Measurements from ENCODE around the gene GHR.

GHR gene

DNA sequence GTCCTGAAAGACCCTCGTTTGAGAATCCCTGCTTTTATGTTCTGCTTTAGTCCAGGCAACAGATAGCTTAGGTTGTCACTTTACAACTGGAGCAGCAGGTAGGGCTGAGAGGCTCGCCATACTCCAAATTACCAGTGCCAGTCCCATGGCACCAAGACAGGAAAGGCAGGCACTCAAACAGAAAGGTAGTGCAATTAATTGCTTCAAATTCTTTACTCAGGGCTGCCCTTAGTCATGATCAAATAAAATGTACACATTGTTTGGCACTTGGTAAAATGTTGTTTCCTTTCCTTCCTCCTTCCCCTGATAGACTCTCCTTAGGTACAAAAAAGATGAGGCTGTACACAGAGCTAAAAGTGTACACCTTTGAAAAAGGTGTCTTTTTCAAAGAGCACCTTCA lies 217.6 kb downstream of the GHR start:
- TF ChIP-seq, protein P1, sequence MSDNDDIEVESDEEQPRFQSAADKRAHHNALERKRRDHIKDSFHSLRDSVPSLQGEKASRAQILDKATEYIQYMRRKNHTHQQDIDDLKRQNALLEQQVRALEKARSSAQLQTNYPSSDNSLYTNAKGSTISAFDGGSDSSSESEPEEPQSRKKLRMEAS (IDR thresholded peaks at IDR 0.05): no peak
- TF ChIP-seq CREB1 (IDR thresholded peaks at IDR 0.05; ENCODE audit: low read depth): no peak
- TF ChIP-seq FOXM1 (IDR thresholded peaks at IDR 0.05; ENCODE audit: borderline replicate concordance, low read depth): no peak
- TF ChIP-seq, protein P2, sequence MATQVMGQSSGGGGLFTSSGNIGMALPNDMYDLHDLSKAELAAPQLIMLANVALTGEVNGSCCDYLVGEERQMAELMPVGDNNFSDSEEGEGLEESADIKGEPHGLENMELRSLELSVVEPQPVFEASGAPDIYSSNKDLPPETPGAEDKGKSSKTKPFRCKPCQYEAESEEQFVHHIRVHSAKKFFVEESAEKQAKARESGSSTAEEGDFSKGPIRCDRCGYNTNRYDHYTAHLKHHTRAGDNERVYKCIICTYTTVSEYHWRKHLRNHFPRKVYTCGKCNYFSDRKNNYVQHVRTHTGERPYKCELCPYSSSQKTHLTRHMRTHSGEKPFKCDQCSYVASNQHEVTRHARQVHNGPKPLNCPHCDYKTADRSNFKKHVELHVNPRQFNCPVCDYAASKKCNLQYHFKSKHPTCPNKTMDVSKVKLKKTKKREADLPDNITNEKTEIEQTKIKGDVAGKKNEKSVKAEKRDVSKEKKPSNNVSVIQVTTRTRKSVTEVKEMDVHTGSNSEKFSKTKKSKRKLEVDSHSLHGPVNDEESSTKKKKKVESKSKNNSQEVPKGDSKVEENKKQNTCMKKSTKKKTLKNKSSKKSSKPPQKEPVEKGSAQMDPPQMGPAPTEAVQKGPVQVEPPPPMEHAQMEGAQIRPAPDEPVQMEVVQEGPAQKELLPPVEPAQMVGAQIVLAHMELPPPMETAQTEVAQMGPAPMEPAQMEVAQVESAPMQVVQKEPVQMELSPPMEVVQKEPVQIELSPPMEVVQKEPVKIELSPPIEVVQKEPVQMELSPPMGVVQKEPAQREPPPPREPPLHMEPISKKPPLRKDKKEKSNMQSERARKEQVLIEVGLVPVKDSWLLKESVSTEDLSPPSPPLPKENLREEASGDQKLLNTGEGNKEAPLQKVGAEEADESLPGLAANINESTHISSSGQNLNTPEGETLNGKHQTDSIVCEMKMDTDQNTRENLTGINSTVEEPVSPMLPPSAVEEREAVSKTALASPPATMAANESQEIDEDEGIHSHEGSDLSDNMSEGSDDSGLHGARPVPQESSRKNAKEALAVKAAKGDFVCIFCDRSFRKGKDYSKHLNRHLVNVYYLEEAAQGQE (IDR thresholded peaks at IDR 0.05; ENCODE audit: low read depth): no peak
- no peak for TF ChIP-seq TAF1 (IDR thresholded peaks at IDR 0.05; ENCODE audit: low read depth)
- TF ChIP-seq RAD21 (IDR thresholded peaks at IDR 0.05; ENCODE audit: low read depth): no peak
- no peak for TF ChIP-seq YY1 (IDR thresholded peaks at IDR 0.05; ENCODE audit: low read depth)
- no peak for TF ChIP-seq EGR1 (IDR thresholded peaks at IDR 0.05)
- TF ChIP-seq EP300 (IDR thresholded peaks at IDR 0.05; ENCODE audit: borderline replicate concordance): no peak
- TF ChIP-seq NFIC (IDR thresholded peaks at IDR 0.05): no peak
- no peak for TF ChIP-seq TEAD4 (IDR thresholded peaks at IDR 0.05)
- TF ChIP-seq ZBTB7A (IDR thresholded peaks at IDR 0.05; ENCODE audit: low read depth): no peak
- TF ChIP-seq, protein P3, sequence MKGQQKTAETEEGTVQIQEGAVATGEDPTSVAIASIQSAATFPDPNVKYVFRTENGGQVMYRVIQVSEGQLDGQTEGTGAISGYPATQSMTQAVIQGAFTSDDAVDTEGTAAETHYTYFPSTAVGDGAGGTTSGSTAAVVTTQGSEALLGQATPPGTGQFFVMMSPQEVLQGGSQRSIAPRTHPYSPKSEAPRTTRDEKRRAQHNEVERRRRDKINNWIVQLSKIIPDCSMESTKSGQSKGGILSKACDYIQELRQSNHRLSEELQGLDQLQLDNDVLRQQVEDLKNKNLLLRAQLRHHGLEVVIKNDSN (IDR thresholded peaks at IDR 0.05): no peak
- no peak for TF ChIP-seq CEBPB (IDR thresholded peaks at IDR 0.05)
- no peak for TF ChIP-seq TCF12 (IDR thresholded peaks at IDR 0.05; ENCODE audit: low read depth)

DNA sequence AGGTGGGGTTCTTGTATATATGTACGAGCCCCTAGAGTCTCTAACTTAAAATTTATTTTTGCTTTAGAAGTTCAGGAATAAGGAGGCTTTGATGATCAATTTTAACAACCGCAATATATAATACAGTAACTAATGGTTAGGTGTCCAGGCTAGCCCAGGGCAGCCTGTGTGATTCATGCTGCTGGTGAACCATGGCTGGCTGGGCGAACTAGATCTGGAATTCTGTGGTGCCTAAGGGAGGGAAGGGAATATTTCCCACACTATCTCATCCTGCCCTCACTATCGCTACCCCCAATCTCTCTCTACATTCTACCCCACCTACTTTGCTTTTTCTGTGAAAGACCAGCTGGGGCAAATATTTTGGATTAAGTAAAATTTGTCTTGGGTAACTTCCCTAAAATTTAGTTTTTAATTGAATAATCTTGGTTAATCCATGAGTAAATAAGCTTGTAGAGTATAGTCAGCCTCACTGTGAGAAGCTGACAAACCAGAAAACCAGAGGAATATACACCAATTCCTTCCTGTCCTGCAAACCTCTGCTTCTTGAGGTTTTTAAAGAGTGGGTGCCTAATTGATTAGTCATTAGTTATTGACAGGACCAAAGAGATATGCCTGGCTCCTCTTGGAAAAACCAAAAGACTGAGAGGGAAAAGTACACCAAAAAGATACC lies 218.2 kb downstream of the GHR start:
- no peak for TF ChIP-seq CREB1 (IDR thresholded peaks at IDR 0.05; ENCODE audit: low read depth)
- no peak for TF ChIP-seq EGR1 (IDR thresholded peaks at IDR 0.05)
- no peak for TF ChIP-seq FOXM1 (IDR thresholded peaks at IDR 0.05; ENCODE audit: borderline replicate concordance, low read depth)
- no peak for TF ChIP-seq EP300 (IDR thresholded peaks at IDR 0.05; ENCODE audit: borderline replicate concordance)
- no peak for TF ChIP-seq CEBPB (IDR thresholded peaks at IDR 0.05)
- no peak for TF ChIP-seq NFIC (IDR thresholded peaks at IDR 0.05)
- no peak for TF ChIP-seq ZBTB7A (IDR thresholded peaks at IDR 0.05; ENCODE audit: low read depth)
- no peak for TF ChIP-seq RAD21 (IDR thresholded peaks at IDR 0.05; ENCODE audit: low read depth)
- TF ChIP-seq, protein P3 (IDR thresholded peaks at IDR 0.05): no peak
- TF ChIP-seq, protein P1 (IDR thresholded peaks at IDR 0.05): no peak
- TF ChIP-seq TCF12 (IDR thresholded peaks at IDR 0.05; ENCODE audit: low read depth): no peak
- TF ChIP-seq YY1 (IDR thresholded peaks at IDR 0.05; ENCODE audit: low read depth): no peak
- TF ChIP-seq, protein P2 (IDR thresholded peaks at IDR 0.05; ENCODE audit: low read depth): no peak

DNA sequence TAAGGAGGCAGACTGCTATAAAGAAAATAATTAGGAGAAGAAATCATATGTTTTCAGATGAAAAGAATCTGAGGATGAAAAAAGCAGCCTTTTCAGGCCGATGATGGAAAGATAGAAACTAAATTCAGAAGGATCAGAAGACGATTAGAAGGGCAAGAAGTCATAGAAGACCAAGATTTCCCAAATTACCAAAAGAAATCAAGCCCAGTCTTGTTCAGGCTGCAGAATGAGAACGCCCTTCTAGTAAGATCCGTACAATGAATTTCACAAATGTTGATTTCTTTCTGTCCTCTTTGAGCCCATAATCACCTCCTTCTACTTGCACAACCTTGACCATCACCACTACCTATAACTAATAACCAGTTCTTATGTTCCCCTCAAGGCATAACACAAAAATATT lies 218.8 kb downstream of the GHR start:
- no peak for TF ChIP-seq TEAD4 (IDR thresholded peaks at IDR 0.05)
- no peak for TF ChIP-seq CREB1 (IDR thresholded peaks at IDR 0.05; ENCODE audit: low read depth)
- TF ChIP-seq, protein P1 (IDR thresholded peaks at IDR 0.05): no peak
- no peak for TF ChIP-seq TCF12 (IDR thresholded peaks at IDR 0.05; ENCODE audit: low read depth)
- no peak for TF ChIP-seq ZBTB7A (IDR thresholded peaks at IDR 0.05; ENCODE audit: low read depth)
- TF ChIP-seq RAD21 (IDR thresholded peaks at IDR 0.05; ENCODE audit: low read depth): no peak
- no peak for TF ChIP-seq EGR1 (IDR thresholded peaks at IDR 0.05)
- TF ChIP-seq FOXM1 (IDR thresholded peaks at IDR 0.05; ENCODE audit: borderline replicate concordance, low read depth): no peak
- no peak for TF ChIP-seq YY1 (IDR thresholded peaks at IDR 0.05; ENCODE audit: low read depth)
- TF ChIP-seq TAF1 (IDR thresholded peaks at IDR 0.05; ENCODE audit: low read depth): no peak
- TF ChIP-seq, protein P3 (IDR thresholded peaks at IDR 0.05): no peak
- TF ChIP-seq NFIC (IDR thresholded peaks at IDR 0.05): no peak
- TF ChIP-seq CEBPB (IDR thresholded peaks at IDR 0.05): no peak
- no peak for TF ChIP-seq EP300 (IDR thresholded peaks at IDR 0.05; ENCODE audit: borderline replicate concordance)
- TF ChIP-seq, protein P2 (IDR thresholded peaks at IDR 0.05; ENCODE audit: low read depth): no peak
